K562 (cell line): Measurements from ENCODE around the gene DCAF16. TPM values are rescaled to one million over a fixed set of nuclear protein-coding genes. Genes with fewer than 3 reads are reported as not detected.

Experiments
- KAT7 ChIP-seq: sonication (generic); formaldehyde crosslinking; IDR thresholded peaks from 2 replicates; pipeline ENCODE4 v1.8.0; 2022; ENCODE audit warnings: missing genetic modification reagents, mild to moderate bottlenecking, borderline replicate concordance
- PTBP1 ChIP-seq: fragments of 200-400 bp; formaldehyde crosslinking; IDR thresholded peaks from 2 replicates; pipeline ENCODE4 v1.6.1; 2017; ENCODE audit warnings: low read depth, low read length
- SOX6 ChIP-seq: fragments of 450-650 bp; IDR thresholded peaks from 2 replicates; pipeline ENCODE4 v1.6.1; 2014; ENCODE audit warnings: mild to moderate bottlenecking
- ZC3H4 ChIP-seq: sonication (generic); formaldehyde crosslinking; IDR thresholded peaks from 2 replicates; pipeline ENCODE4 v1.9.0; 2021; ENCODE audit warnings: missing genetic modification reagents, borderline replicate concordance
- polyA plus RNA-seq, 8 experiments: library from polyadenylated mRNA; depleted of rRNA in 4 of 8; stranded (reverse) in 5 of 8; unstranded in 3 of 8; fragments of >200 nt; fragmentation: Nextera tagmentation in 2 of 8; fragmentation: Illumina TruSeq in 1 of 8; extraction: Ambion mirVana in 2 of 8; extraction: Trizol in 1 of 8; gene quantifications; 2 replicates each; pipeline versions ENCODE4 v1.2.1 to v1.2.3, GENCODE V29; 2011 to 2014; ENCODE audit warnings: inconsistent platforms in 1 of 8, missing spikeins in 1 of 8
- total RNA-seq, 7 experiments: library from RNA; depleted of rRNA in 6 of 7; stranded (reverse); fragments of >200 nt in 6 of 7; fragmentation: Illumina TruSeq in 2 of 7; extraction: Trizol in 2 of 7; gene quantifications; 2 replicates each; pipeline versions ENCODE4 v1.2.1 to v1.2.3, GENCODE V29; 2011 to 2021; ENCODE audit warnings: low replicate concordance in 1 of 7
- TF ChIP-seq, protein P1 (sequence below): fragments of 450-650 bp; IDR thresholded peaks from 2 replicates; pipeline ENCODE4 v1.6.1; 2016; ENCODE audit warnings: low read depth
- TF ChIP-seq, protein P2 (sequence below): fragments of 450-650 bp; formaldehyde crosslinking; IDR thresholded peaks from 2 replicates; pipeline ENCODE4 v1.4.0; 2020; ENCODE audit warnings: mild to moderate bottlenecking, moderate library complexity

Gene DCAF16
- total and polyA plus RNA-seq, 9 of the 15 experiments (the other 6 are each of a cell fraction or from before 2014, with no cell fraction given) = 20.5 to 82.8 (median 67.8) TPM

DNA sequence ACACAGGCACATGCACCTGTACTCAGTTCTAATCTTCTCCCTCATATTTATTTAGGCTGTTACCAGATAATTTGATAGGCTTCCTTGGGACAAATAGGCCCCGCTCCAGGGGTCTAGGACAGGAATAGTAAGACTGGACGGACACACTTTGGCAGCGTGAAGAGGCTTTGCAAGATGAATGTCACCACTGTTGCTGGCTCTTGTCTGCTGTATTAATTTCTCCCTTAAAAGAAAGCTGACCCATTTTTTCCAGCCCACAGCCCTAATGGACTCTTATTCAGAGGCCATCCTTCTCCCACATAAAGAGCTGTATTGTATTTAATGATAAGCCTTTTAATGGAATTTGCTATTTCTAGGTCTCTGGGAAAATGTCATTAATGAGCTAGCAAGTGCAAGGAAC is 47.1 kb downstream of the DCAF16 start (continued):
- TF ChIP-seq, protein P1, sequence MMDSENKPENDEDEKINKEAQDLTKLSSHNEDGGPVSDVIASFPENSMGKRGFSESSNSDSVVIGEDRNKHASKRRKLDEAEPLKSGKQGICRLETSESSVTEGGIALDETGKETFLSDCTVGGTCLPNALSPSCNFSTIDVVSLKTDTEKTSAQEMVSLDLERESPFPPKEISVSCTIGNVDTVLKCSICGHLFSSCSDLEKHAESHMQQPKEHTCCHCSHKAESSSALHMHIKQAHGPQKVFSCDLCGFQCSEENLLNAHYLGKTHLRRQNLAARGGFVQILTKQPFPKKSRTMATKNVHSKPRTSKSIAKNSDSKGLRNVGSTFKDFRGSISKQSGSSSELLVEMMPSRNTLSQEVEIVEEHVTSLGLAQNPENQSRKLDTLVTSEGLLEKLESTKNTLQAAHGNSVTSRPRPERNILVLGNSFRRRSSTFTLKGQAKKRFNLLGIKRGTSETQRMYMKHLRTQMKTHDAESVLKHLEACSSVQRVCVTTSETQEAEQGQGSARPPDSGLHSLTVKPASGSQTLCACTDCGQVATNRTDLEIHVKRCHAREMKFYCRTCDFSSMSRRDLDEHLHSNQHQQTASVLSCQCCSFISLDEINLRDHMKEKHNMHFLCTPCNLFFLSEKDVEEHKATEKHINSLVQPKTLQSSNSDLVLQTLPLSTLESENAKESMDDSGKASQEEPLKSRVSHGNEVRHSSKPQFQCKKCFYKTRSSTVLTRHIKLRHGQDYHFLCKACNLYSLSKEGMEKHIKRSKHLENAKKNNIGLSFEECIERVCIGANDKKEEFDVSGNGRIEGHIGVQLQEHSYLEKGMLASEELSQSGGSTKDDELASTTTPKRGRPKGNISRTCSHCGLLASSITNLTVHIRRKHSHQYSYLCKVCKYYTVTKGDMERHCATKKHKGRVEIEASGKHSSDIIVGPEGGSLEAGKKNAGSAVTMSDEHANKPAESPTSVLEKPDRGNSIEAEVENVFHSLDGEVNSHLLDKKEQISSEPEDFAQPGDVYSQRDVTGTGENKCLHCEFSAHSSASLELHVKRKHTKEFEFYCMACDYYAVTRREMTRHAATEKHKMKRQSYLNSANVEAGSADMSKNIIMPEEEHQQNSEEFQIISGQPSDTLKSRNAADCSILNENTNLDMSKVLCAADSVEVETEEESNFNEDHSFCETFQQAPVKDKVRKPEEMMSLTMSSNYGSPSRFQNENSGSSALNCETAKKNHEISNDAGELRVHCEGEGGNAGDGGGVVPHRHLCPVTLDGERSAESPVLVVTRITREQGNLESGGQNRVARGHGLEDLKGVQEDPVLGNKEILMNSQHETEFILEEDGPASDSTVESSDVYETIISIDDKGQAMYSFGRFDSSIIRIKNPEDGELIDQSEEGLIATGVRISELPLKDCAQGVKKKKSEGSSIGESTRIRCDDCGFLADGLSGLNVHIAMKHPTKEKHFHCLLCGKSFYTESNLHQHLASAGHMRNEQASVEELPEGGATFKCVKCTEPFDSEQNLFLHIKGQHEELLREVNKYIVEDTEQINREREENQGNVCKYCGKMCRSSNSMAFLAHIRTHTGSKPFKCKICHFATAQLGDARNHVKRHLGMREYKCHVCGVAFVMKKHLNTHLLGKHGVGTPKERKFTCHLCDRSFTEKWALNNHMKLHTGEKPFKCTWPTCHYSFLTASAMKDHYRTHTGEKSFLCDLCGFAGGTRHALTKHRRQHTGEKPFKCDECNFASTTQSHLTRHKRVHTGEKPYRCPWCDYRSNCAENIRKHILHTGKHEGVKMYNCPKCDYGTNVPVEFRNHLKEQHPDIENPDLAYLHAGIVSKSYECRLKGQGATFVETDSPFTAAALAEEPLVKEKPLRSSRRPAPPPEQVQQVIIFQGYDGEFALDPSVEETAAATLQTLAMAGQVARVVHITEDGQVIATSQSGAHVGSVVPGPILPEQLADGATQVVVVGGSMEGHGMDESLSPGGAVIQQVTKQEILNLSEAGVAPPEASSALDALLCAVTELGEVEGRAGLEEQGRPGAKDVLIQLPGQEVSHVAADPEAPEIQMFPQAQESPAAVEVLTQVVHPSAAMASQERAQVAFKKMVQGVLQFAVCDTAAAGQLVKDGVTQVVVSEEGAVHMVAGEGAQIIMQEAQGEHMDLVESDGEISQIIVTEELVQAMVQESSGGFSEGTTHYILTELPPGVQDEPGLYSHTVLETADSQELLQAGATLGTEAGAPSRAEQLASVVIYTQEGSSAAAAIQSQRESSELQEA = no peak
- TF ChIP-seq, protein P2, sequence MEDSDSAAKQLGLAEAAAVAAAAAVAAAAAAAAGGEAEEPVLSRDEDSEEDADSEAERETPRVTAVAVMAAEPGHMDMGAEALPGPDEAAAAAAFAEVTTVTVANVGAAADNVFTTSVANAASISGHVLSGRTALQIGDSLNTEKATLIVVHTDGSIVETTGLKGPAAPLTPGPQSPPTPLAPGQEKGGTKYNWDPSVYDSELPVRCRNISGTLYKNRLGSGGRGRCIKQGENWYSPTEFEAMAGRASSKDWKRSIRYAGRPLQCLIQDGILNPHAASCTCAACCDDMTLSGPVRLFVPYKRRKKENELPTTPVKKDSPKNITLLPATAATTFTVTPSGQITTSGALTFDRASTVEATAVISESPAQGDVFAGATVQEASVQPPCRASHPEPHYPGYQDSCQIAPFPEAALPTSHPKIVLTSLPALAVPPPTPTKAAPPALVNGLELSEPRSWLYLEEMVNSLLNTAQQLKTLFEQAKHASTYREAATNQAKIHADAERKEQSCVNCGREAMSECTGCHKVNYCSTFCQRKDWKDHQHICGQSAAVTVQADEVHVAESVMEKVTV (CRISPR knock-in tag) = no peak
- TF ChIP-seq PTBP1 = no peak
- no peak for TF ChIP-seq ZC3H4 (CRISPR knock-in tag)
- no peak for TF ChIP-seq SOX6
- TF ChIP-seq KAT7 (CRISPR knock-in tag) = no peak
